ENCODE results near the gene LDLRAP1. TPM values are rescaled to one million over a fixed set of nuclear protein-coding genes. Genes with fewer than 3 reads are reported as not detected.

The LDLRAP1 gene
- total and polyA plus RNA-seq, 2 donors (not counting 1 experiment from before 2014, with no cell fraction given) = 7.3 to 21.0 TPM

- peak overlapping the region; percentile 26 to 62 (median 52) for H3K4me3 ChIP-seq (replicated peaks in 1 of 4; ENCODE audit: control extremely low read depth in 1 of 4, insufficient read depth in 1 of 4, low read depth in 3 of 4, low read length in 4 of 4)
- H3K4me2 ChIP-seq (ENCODE audit: extremely low read depth, insufficient read depth, low read length) = peak overlapping the region; percentile 79
- no peaks in the 10 kb centered on the region for H3K4me1 ChIP-seq (ENCODE audit: control insufficient read depth, extremely low read depth, insufficient read depth, low read length)
- DNase-seq (ENCODE audit: low read depth in 2 of 2) = peak in 1 of 2 donors; percentile 11
- H3K27me3 ChIP-seq (ENCODE audit: control insufficient read depth, insufficient read depth, low read length) = peaks cover 36% of the 10 kb centered on the region
- no peak for TF ChIP-seq EZH2 (IDR thresholded peaks at IDR 0.05; ENCODE audit: low read length, missing control alignments)
- TF ChIP-seq, protein P1, sequence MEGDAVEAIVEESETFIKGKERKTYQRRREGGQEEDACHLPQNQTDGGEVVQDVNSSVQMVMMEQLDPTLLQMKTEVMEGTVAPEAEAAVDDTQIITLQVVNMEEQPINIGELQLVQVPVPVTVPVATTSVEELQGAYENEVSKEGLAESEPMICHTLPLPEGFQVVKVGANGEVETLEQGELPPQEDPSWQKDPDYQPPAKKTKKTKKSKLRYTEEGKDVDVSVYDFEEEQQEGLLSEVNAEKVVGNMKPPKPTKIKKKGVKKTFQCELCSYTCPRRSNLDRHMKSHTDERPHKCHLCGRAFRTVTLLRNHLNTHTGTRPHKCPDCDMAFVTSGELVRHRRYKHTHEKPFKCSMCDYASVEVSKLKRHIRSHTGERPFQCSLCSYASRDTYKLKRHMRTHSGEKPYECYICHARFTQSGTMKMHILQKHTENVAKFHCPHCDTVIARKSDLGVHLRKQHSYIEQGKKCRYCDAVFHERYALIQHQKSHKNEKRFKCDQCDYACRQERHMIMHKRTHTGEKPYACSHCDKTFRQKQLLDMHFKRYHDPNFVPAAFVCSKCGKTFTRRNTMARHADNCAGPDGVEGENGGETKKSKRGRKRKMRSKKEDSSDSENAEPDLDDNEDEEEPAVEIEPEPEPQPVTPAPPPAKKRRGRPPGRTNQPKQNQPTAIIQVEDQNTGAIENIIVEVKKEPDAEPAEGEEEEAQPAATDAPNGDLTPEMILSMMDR (conservative IDR thresholded peaks at IDR 0.05 in 1 of 2, IDR thresholded peaks at IDR 0.05 in 1 of 2; ENCODE audit: low read depth in 1 of 2, low read length in 2 of 2) = no peak
- H3K79me2 ChIP-seq (ENCODE audit: control insufficient read depth, insufficient read depth, low read length) = no peaks in the 10 kb centered on the region
- no peak overlapping the region for H2AFZ ChIP-seq (ENCODE audit: low read length)
- H3K9me3 ChIP-seq (ENCODE audit: control insufficient read depth, insufficient read depth, low read depth, low read length) = no peaks in the 10 kb centered on the region
- H4K20me1 ChIP-seq (ENCODE audit: control insufficient read depth, extremely low read depth, insufficient read depth, low read length) = no peaks in the 10 kb centered on the region
- no peaks in the 10 kb centered on the region for H3K36me3 ChIP-seq (ENCODE audit: control insufficient read depth, insufficient read depth, low read length)
- H3K9ac ChIP-seq (ENCODE audit: insufficient read depth, low read length) = no peak overlapping the region
- no peak overlapping the region for H3K27ac ChIP-seq (ENCODE audit: insufficient read depth, low read length)
Measured at GRCh38 chr1:25615563-25616094, 72.2 kb downstream of the LDLRAP1 start.

DNA sequence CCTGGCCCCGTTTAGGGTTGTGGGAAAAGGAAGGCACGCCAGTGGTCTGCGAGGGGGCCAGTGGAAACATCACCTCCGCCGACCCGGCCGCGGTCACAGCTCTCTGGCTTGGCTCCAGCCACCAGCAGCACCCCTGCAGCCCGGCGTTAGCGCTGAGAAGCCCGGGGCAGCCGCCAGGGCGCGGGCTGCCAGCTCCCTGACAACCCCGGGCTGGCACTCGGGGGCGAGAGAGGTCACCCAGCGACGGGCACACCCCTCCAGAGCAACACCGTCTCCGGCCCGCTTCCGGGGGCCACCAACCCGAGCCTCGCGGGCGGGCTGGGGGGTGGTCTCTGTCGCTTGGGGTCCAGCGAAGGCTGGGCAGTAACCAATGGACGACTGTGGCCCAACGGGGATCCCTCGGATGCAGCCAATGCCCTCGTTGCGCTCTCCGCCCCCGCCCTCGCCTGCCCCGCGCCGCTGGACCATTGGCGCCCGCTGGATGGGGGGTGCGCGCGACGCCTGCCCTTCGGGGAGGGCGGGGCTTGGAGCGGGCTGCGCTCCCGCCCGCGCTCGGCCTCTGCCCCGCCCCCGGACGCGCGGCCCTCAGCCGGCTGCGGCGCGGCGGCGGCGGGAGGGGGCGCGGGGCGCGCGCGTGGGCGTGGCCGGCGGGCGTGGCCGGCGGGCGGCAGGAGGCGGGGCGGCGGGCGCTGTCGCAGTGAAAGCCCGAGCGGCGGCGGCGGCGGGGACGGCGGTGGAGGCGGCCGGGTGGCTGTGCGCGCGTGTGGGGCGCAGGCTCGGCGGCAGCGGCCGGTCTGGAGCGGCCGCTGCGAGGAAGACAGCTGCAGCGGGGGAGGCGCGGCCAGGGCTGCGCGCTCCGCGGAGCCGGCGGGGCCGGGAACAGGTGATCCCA, 72.9 kb downstream of the LDLRAP1 start, which contains the start of gene MAN1C1:
TSS of gene MAN1C1 (plus strand) at position 697 of the 892 bp plus-strand sequence. CDS start 1,007 bp downstream, outside the sequence.
- Histone ChIP-seq H3K4me2 (ENCODE audit: extremely low read depth, insufficient read depth, low read length) (peak within 1 kb of the TSS; percentile 79), H4K20me1 (ENCODE audit: control insufficient read depth, extremely low read depth, insufficient read depth, low read length) (no peaks in the 10 kb centered on the region), H3K9ac (ENCODE audit: insufficient read depth, low read length) (peak within 1 kb of the TSS; percentile 65), H3K36me3 (ENCODE audit: control insufficient read depth, insufficient read depth, low read length) (no peaks in the 10 kb centered on the region), H3K27me3 (ENCODE audit: control insufficient read depth, insufficient read depth, low read length) (peaks cover 35% of the 10 kb centered on the region), H3K4me3 (replicated peaks in 1 of 4; ENCODE audit: control extremely low read depth in 1 of 4, insufficient read depth in 1 of 4, low read depth in 3 of 4, low read length in 4 of 4) (peak within 1 kb of the TSS; percentile 26 to 73 (median 58)), H3K4me1 (ENCODE audit: control insufficient read depth, extremely low read depth, insufficient read depth, low read length) (no peaks in the 10 kb centered on the region), H3K27ac (ENCODE audit: insufficient read depth, low read length) (no peak within 1 kb of the TSS), H2AFZ (ENCODE audit: low read length) (peak within 1 kb of the TSS; percentile 68), H3K9me3 (ENCODE audit: control insufficient read depth, insufficient read depth, low read depth, low read length) (no peaks in the 10 kb centered on the region), H3K79me2 (ENCODE audit: control insufficient read depth, insufficient read depth, low read length) (no peaks in the 10 kb centered on the region)
- peak; percentile 71 to 76 for DNase-seq (ENCODE audit: low read depth in 2 of 2)
- no peak for TF ChIP-seq EZH2 (IDR thresholded peaks at IDR 0.05; ENCODE audit: low read length, missing control alignments)
- TF ChIP-seq, protein P1 (conservative IDR thresholded peaks at IDR 0.05 in 1 of 2, IDR thresholded peaks at IDR 0.05 in 1 of 2; ENCODE audit: low read depth in 1 of 2, low read length in 2 of 2) = peak in 1 of 2 donors; percentile 25

- TF ChIP-seq EZH2 (IDR thresholded peaks at IDR 0.05; ENCODE audit: low read length, missing control alignments) = no peak
- TF ChIP-seq, protein P1 (conservative IDR thresholded peaks at IDR 0.05 in 1 of 2, IDR thresholded peaks at IDR 0.05 in 1 of 2; ENCODE audit: low read depth in 1 of 2, low read length in 2 of 2) = no peak
- peak overlapping the region; percentile 71 for H3K4me2 ChIP-seq (ENCODE audit: extremely low read depth, insufficient read depth, low read length)
- no peaks in the 10 kb centered on the region for H3K4me1 ChIP-seq (ENCODE audit: control insufficient read depth, extremely low read depth, insufficient read depth, low read length)
- H3K9me3 ChIP-seq (ENCODE audit: control insufficient read depth, insufficient read depth, low read depth, low read length) = no peaks in the 10 kb centered on the region
- H3K79me2 ChIP-seq (ENCODE audit: control insufficient read depth, insufficient read depth, low read length) = no peaks in the 10 kb centered on the region
- peak overlapping the region; percentile 50 for H3K9ac ChIP-seq (ENCODE audit: insufficient read depth, low read length)
- H3K4me3 ChIP-seq (replicated peaks in 1 of 4; ENCODE audit: control extremely low read depth in 1 of 4, insufficient read depth in 1 of 4, low read depth in 3 of 4, low read length in 4 of 4) = peak overlapping the region in 3 of 4 experiments; percentile 57 to 73 (median 59)
- no peak for DNase-seq (ENCODE audit: low read depth in 2 of 2)
- H3K27me3 ChIP-seq (ENCODE audit: control insufficient read depth, insufficient read depth, low read length) = peaks cover 27% of the 10 kb centered on the region
- H2AFZ ChIP-seq (ENCODE audit: low read length) = no peak overlapping the region
- H3K36me3 ChIP-seq (ENCODE audit: control insufficient read depth, insufficient read depth, low read length) = no peaks in the 10 kb centered on the region
- no peak overlapping the region for H3K27ac ChIP-seq (ENCODE audit: insufficient read depth, low read length)
- H4K20me1 ChIP-seq (ENCODE audit: control insufficient read depth, extremely low read depth, insufficient read depth, low read length) = no peaks in the 10 kb centered on the region
Measured at GRCh38 chr1:25616987-25617624, 73.7 kb downstream of the LDLRAP1 start.

All from fibroblast of lung (primary cell).